Heart right ventricle (tissue), 16 donors: ENCODE results near the gene NHS. TPM values are rescaled to one million over a fixed set of nuclear protein-coding genes. Genes with fewer than 3 reads are reported as not detected.

Experiments
- ATAC-seq, 8 donors: fragments of 200-7000 bp; cut with Tn5 transposase; one replicate each; pipeline ENCODE4 v1.9.1; 2020; ENCODE audit warnings: mild to moderate bottlenecking in 8 of 8, moderate library complexity in 8 of 8, moderate number of reproducible peaks in 1 of 8
- DNase-seq, 2 donors: peaks; one replicate each; pipeline ENCODE4 v3.0.0-alpha.2; 2020
- H3K27ac ChIP-seq, 10 donors: fragments of 200-600 bp; sonication (generic) in 2 of 10; one replicate each; pipeline versions ENCODE4 v1.5.0 to v1.8.0; 2020 to 2022; ENCODE audit warnings: mild to moderate bottlenecking in 3 of 10
- H3K27me3 ChIP-seq, 7 donors: fragments of 200-600 bp; one replicate each; pipeline ENCODE4 v1.8.0; 2021 to 2022; ENCODE audit warnings: mild to moderate bottlenecking in 2 of 7
- H3K36me3 ChIP-seq, 9 donors: fragments of 200-600 bp; sonication (generic) in 1 of 9; one replicate each; pipeline versions ENCODE4 v1.5.0 to v1.8.0; 2020 to 2022; ENCODE audit warnings: mild to moderate bottlenecking in 2 of 9
- H3K4me1 ChIP-seq, 9 donors: fragments of 200-600 bp; sonication (generic) in 1 of 9; one replicate each; pipeline versions ENCODE4 v1.5.0 to v1.8.0; 2020 to 2022; ENCODE audit warnings: mild to moderate bottlenecking in 4 of 9
- H3K4me3 ChIP-seq, 10 donors: fragments of 200-600 bp; sonication (generic) in 2 of 10; one replicate each; pipeline versions ENCODE4 v1.5.0 to v1.8.0; 2020 to 2022; ENCODE audit warnings: mild to moderate bottlenecking in 7 of 10, moderate library complexity in 2 of 10
- H3K9me3 ChIP-seq, 11 donors: fragments of 200-600 bp in 10 of 11; sonication (generic) in 2 of 11; one replicate each; pipeline versions ENCODE4 v1.5.0 to v1.8.0; 2013 to 2022; ENCODE audit warnings: mild to moderate bottlenecking in 2 of 11, control low read depth in 1 of 11, moderate library complexity in 1 of 11
- WGBS, 2 donors: extraction: QIAGEN DNeasy Blood & Tissue Kit; methylation state at CpG; one replicate each; pipeline ENCODE4 v1.1.7; 2013; ENCODE audit warnings: inconsistent platforms in 1 of 2; 5-methylcytosine and 5-hydroxymethylcytosine counted together
- intact Hi-C, 10 donors: fragments of 100-400 bp; cut with DNase I; formaldehyde crosslinking; loops; one replicate each; pipeline versions ENCODE4 v1.11.1 to v1.14.2; 2022
- polyA plus RNA-seq, 2 donors: library from polyadenylated mRNA; stranded (reverse); fragments of 200-250 nt; gene quantifications; one replicate each; pipeline ENCODE4 v1.2.3, GENCODE V29; 2013
- total RNA-seq, 10 donors: library from RNA; stranded (reverse); fragmentation: NEBNext Ultra II Directional in 3 of 10; extraction: Animal tissue kit (Norgen Biotek cat#: 25700) in 3 of 10; gene quantifications; one replicate each; pipeline versions ENCODE4 v1.2.1 to v1.2.4, GENCODE V29; 2021 to 2023
- TF ChIP-seq, protein P1 (sequence below), 9 donors: fragments of 200-600 bp; sonication (generic) in 2 of 9; IDR thresholded peaks; one replicate each; pipeline versions ENCODE4 v1.5.0 to v1.8.0; 2021 to 2022; ENCODE audit warnings: antibody characterized with exemption in 9 of 9, mild to moderate bottlenecking in 5 of 9, moderate library complexity in 1 of 9
- donor health status: Arrhythmogenic right ventricular cardiomyopathy.
- donor health status: ischemic (EF 13 %, LVEDD 7.1; RV severe dilation, severe dysfunction).
- donor health status: healthy with polysubstance abuse.
- donor health status: DM: no; HTN: yes; CAD: no.
- donor health status: DM: no; HTN: no; CAD: no.
- donor health status: ischemic (EF 25% LVEDD 6.9; RV normal size, moderate dysfunction).
- donor health status: ischemic (EF 25% LVEDD 5.7; RV mildly dilated, moderate dysfunction).
- donor health status: healthy.
- donor health status: DM: yes; HTN: yes; CAD: no.
- donor health status: Ischemic cardiomyopathy.
- donor health status: ischemic (EF 35%, LVEDD 5.7; RV mildly dilated, moderate dysfunction).
- donor health status: nonischemic (EF 11% LVEDD 7.7; RV severe dilation, severe dysfunction).
- donor health status: DM: yes; HTN: yes; CAD: no.
- donor health status: PGD.
- donor health status: ischemic (EF 29% LVEDD 5.4; RV normal size, mild dysfunction).
- donor health status: nonischemic (EF 23%, LVEDD 6.1; RV moderate dilation, normal function).

NHS gene
- total and polyA plus RNA-seq, 12 donors: 0.20 to 2.7 (median 1.2) TPM

GRCh38 chrX:17707731-17708130 lies 332.7 kb downstream of the NHS start:
- H3K36me3 ChIP-seq: no peaks in the 10 kb centered on the region
- intact Hi-C loops: no loop called here
- TF ChIP-seq, protein P1, sequence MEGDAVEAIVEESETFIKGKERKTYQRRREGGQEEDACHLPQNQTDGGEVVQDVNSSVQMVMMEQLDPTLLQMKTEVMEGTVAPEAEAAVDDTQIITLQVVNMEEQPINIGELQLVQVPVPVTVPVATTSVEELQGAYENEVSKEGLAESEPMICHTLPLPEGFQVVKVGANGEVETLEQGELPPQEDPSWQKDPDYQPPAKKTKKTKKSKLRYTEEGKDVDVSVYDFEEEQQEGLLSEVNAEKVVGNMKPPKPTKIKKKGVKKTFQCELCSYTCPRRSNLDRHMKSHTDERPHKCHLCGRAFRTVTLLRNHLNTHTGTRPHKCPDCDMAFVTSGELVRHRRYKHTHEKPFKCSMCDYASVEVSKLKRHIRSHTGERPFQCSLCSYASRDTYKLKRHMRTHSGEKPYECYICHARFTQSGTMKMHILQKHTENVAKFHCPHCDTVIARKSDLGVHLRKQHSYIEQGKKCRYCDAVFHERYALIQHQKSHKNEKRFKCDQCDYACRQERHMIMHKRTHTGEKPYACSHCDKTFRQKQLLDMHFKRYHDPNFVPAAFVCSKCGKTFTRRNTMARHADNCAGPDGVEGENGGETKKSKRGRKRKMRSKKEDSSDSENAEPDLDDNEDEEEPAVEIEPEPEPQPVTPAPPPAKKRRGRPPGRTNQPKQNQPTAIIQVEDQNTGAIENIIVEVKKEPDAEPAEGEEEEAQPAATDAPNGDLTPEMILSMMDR (IDR thresholded peaks at IDR 0.05): no peak
- H3K4me1 ChIP-seq: no peaks in the 10 kb centered on the region
- H3K27ac ChIP-seq: no peak overlapping the region
- WGBS, 2 donors: 93% methylated on average over 3 of the region's 3 CpGs
- peaks cover 0 to 3% (median 0%) of the 10 kb centered on the region in 7 donors for H3K27me3 ChIP-seq
- H3K4me3 ChIP-seq: no peak overlapping the region
- DNase-seq (no peak), ATAC-seq (no peak)
- H3K9me3 ChIP-seq: no peaks in the 10 kb centered on the region

DNA sequence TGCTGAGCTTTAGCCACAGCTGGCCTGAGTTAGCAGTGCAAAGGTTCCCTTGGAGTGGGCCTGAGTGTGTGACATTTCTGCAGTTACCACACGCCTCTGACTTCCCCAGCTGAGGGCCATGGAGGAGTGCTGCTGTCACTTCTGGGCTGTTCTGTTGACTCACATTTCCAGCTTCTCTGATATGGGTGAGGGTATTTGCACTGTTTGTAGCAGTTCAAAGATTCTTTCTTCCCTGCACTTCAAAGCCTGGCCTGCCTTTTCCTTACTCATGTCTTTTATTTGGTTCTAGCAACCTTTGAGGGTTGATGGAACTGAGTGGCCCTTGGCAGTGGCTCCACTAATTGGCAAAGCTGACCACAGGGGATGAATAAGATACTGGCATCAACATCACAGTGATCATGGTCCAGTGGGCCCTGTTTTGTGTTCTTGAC lies 335.9 kb downstream of the NHS start:
- intact Hi-C loops: no loop called here
- ATAC-seq (peak in 1 of 8 donors; percentile 64), DNase-seq (no peak)
- WGBS, 2 donors: 63 to 82% methylated on average over 1 of the region's 1 CpG
- H3K4me1 ChIP-seq: no peaks in the 10 kb centered on the region
- no peak overlapping the region for H3K4me3 ChIP-seq
- H3K36me3 ChIP-seq: no peaks in the 10 kb centered on the region
- no peak overlapping the region for H3K27ac ChIP-seq
- H3K9me3 ChIP-seq: no peaks in the 10 kb centered on the region
- TF ChIP-seq, protein P1 (IDR thresholded peaks at IDR 0.05): no peak
- peaks cover 0 to 12% (median 0%) of the 10 kb centered on the region in 7 donors for H3K27me3 ChIP-seq

GRCh38 chrX:17713288-17713687 lies 338.3 kb downstream of the NHS start:
- H3K27me3 ChIP-seq: peaks cover 0 to 15% (median 0%) of the 10 kb centered on the region in 7 donors
- 65 to 67% methylated on average over 2 of the region's 2 CpGs for WGBS, 2 donors
- TF ChIP-seq, protein P1 (IDR thresholded peaks at IDR 0.05): no peak
- intact Hi-C loops: no loop called here
- no peaks in the 10 kb centered on the region for H3K4me1 ChIP-seq
- H3K36me3 ChIP-seq: no peaks in the 10 kb centered on the region
- no peak overlapping the region for H3K27ac ChIP-seq
- no peak for ATAC-seq
- no peak for DNase-seq
- no peak overlapping the region for H3K4me3 ChIP-seq
- H3K9me3 ChIP-seq: no peaks in the 10 kb centered on the region

DNA sequence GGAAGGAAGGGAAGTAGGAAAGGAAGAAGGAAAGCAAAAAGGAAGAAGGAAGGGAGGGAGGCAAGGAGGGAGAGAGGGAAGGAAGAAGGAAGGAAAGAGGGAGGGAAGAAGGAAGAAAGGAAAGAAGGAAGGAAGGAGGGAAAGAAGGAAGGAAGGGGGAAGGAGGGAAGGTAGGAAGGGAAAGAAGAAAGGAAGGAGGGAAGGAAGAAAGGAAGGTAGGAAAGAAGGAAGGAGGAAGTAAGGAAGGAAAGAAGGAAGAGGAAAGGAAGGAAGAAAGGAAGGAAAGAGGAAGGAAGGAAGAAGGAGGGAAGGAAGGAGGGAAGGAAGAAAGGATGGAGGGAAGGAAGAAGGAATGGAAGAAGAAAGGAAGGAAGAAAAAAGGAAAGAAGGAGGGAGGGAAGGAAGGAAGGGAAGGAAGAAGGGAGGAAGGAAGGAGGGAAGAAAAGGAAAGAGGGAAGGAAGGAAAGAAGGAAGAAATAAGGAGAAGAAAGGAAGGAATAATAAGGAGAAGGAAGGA lies 343.7 kb downstream of the NHS start:
- Histone ChIP-seq H3K4me1 (no peaks in the 10 kb centered on the region), H3K9me3 (no peaks in the 10 kb centered on the region), H3K36me3 (no peaks in the 10 kb centered on the region), H3K27me3 (peaks cover 0 to 18% (median 0%) of the 10 kb centered on the region in 7 donors), H3K27ac (no peak overlapping the region), H3K4me3 (no peak overlapping the region)
- intact Hi-C loops: no loop called here
- ATAC-seq (no peak), DNase-seq (no peak)
- TF ChIP-seq, protein P1 (IDR thresholded peaks at IDR 0.05): no peak
